Large intestine (tissue), 3 donors: ENCODE measurements around the gene PRKCG. TPM values are rescaled to one million over a fixed set of nuclear protein-coding genes. Genes with fewer than 3 reads are reported as not detected.

Experiments used
- DNase-seq, 2 donors: peaks; one replicate each; pipeline versions ENCODE4 v3.0.0 to v3.0.0-alpha.2; 2013
- H3K27ac ChIP-seq: one replicate; pipeline ENCODE4 v1.5.1; 2013; ENCODE audit warnings: low read length
- H3K27me3 ChIP-seq: 2 replicates; pipeline ENCODE4 v1.6.1; 2013; ENCODE audit warnings: low read length; ENCODE audit not compliant: control insufficient read depth, insufficient read depth
- H3K36me3 ChIP-seq: 2 replicates; pipeline ENCODE4 v1.6.1; 2013; ENCODE audit warnings: low read length; ENCODE audit not compliant: control insufficient read depth, insufficient read depth
- H3K4me1 ChIP-seq: one replicate; pipeline ENCODE4 v1.6.1; 2013; ENCODE audit warnings: low read length; ENCODE audit not compliant: control insufficient read depth, insufficient read depth
- H3K4me3 ChIP-seq: one replicate; pipeline ENCODE4 v1.5.1; 2013; ENCODE audit warnings: low read length
- H3K9me3 ChIP-seq: one replicate; pipeline ENCODE4 v1.6.1; 2013; ENCODE audit warnings: mild to moderate bottlenecking, low read depth, low read length, moderate library complexity; ENCODE audit not compliant: control insufficient read depth
- WGBS: methylation state at CpG from one replicate; pipeline ENCODE4 v1.1.5; 2013; ENCODE audit warnings: low lambda C conversion rate; ENCODE audit not compliant: insufficient coverage; 5-methylcytosine and 5-hydroxymethylcytosine counted together
- polyA plus RNA-seq: library from polyadenylated mRNA; unstranded; fragments of 120-200 nt; gene quantifications from one replicate; pipeline ENCODE4 v1.2.1, GENCODE V29; 2013

Gene PRKCG
- polyA plus RNA-seq, 1 donor, result 0.67 TPM

DNA sequence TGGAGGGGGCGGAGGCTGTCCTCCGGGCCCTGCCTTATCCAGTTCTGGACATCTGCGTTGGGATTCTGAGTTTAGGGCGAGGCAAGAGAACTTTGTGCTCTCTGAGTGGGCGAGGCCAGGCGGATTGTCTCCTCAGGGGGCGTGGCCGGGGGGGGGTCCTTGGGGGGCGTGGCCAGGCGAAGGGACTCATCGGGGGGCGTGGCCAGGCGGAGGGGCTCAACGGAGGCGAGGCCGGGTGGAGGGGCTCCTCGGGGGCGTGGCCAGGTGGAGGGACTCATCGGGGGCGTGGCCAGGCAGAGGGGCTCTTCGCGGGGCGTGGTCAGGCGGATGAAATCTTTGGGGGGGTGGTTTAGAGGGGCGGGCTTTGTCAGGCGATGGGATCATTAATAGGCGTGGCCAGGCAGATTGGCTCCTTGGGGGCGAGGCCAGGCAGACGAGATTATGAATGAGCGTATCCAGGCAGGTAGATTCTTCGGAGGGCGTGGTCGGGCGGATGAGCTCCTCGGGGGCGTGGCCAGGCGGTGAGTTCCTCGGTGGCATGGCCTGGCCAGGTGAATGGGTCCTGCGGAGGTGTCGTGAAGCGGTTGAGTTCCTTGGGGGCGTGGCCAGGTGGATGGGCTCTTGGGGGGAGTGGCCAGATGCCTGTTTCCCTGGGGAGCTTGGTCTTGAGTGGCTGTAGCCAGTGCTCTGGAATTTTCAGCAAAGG lies 16.8 kb downstream of the PRKCG start:
- no peak for DNase-seq
- H3K27me3 ChIP-seq, result peaks cover 13% of the 10 kb centered on the region
- no peak overlapping the region for H3K4me3 ChIP-seq
- no peaks in the 10 kb centered on the region for H3K9me3 ChIP-seq
- no peaks in the 10 kb centered on the region for H3K4me1 ChIP-seq
- H3K36me3 ChIP-seq, result no peaks in the 10 kb centered on the region
- no peak overlapping the region for H3K27ac ChIP-seq
- WGBS, result no CpG with 5 or more reads among the region's 42 CpGs

DNA sequence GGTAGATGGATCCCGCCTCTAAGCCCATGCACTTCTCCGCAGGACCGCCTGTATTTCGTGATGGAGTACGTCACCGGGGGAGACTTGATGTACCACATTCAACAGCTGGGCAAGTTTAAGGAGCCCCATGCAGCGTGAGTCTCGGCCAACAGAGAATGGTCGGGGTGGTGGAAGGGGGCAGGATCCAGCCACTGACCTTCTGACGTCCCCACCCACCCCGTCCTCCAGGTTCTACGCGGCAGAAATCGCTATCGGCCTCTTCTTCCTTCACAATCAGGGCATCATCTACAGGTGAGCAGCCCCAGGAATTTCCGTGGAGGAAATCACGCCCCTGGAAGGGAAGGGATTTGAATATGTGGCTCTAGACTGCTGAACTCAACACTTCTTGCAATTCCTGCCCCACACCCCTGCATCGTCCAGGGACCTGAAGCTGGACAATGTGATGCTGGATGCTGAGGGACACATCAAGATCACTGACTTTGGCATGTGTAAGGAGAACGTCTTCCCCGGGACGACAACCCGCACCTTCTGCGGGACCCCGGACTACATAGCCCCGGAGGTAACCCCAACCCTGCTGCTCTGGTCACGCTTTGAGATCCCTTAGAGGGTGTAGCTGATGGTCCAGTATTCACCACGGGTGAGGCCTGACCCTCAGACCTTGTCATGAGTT lies 18.3 kb downstream of the PRKCG start:
- no peak overlapping the region for H3K4me3 ChIP-seq
- H3K36me3 ChIP-seq, result no peaks in the 10 kb centered on the region
- DNase-seq, result no peak
- H3K4me1 ChIP-seq, result no peaks in the 10 kb centered on the region
- peaks cover 20% of the 10 kb centered on the region for H3K27me3 ChIP-seq
- H3K27ac ChIP-seq, result no peak overlapping the region
- WGBS, result no CpG with 5 or more reads among the region's 27 CpGs
- no peaks in the 10 kb centered on the region for H3K9me3 ChIP-seq

DNA sequence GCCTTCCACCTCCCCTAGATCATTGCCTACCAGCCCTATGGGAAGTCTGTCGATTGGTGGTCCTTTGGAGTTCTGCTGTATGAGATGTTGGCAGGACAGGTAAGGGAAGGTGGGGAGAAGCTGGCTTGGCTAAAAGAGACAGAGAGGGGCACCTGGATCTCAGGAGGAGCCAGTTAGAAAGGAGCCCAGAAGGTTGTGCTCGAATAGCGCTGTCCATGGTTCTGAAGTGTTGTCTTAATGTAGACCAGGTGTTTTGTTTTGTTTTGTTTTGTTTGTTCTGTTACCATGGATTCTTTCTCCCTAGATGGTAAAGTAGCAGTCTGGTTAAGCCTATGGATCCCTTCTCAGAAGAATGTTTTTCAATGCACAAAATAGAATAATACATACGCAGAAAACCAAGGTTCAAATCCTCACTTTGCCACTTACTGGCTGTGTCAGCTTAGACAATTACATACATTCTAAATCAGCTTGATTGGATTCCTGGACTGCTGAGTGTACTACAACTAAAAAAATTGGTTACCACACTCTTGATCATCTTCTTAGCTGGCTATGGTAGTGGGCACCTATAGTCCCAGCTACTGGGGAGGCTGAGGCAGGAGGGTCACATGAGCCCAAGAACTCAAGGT lies 21.2 kb downstream of the PRKCG start:
- DNase-seq, result peak in 1 of 2 donors; percentile 34
- Histone ChIP-seq H3K9me3 (no peaks in the 10 kb centered on the region), H3K27ac (no peak overlapping the region), H3K36me3 (no peaks in the 10 kb centered on the region), H3K4me1 (no peaks in the 10 kb centered on the region), H3K27me3 (peaks cover 31% of the 10 kb centered on the region), H3K4me3 (no peak overlapping the region)
- WGBS, result no CpG with 5 or more reads among the region's 4 CpGs

DNA sequence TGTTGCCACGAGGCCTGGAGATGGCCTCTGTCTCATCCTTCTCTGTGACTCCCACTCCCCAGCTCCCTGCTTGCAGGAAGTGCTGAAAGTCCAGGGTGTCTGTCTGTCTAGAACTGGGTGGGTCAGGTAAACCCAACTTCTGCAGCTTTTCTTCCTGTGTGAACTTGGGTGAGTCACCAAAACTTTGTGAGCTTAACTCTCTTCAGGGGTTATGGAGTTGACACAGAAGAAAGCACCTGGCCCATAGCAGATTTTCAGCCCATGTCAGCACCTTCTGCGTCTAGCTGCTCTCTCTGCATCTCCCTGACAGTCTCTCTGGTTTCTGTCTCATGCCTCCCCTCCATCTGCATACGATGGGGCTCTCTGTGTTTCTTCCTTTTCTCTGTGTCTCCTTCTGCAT lies 22.9 kb downstream of the PRKCG start:
- H3K36me3 ChIP-seq, result no peaks in the 10 kb centered on the region
- 80% methylated on average over 1 of the region's 3 CpGs for WGBS
- H3K27me3 ChIP-seq, result peaks cover 44% of the 10 kb centered on the region
- no peaks in the 10 kb centered on the region for H3K4me1 ChIP-seq
- peaks cover 4% of the 10 kb centered on the region for H3K9me3 ChIP-seq
- no peak for DNase-seq
- H3K4me3 ChIP-seq, result no peak overlapping the region
- H3K27ac ChIP-seq, result no peak overlapping the region

DNA sequence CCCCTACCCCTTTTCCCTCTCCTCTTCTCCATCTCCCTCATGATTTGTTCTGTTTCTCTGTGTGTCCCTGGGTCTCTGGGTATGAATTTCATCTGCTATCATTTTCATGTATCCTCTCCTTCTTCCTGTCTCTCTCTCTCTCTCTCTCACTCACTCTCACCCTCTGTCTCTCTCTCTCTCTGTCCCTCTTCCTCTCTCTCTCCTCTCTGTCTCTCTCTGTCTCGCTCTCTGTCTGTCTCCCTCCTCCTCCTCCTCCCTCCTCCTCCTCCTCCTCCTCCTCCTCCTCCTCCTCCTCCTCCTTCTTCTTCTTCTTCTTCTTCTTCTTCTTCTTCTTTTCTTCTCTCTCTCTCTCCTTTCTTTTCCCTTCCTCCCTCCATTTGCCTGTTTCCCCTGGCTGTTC lies 23.8 kb downstream of the PRKCG start:
- Histone ChIP-seq H3K27ac (no peak overlapping the region), H3K27me3 (peaks cover 53% of the 10 kb centered on the region), H3K9me3 (peaks cover 4% of the 10 kb centered on the region), H3K4me3 (no peak overlapping the region), H3K4me1 (no peaks in the 10 kb centered on the region), H3K36me3 (no peaks in the 10 kb centered on the region)
- DNase-seq, result no peak
- no CpG with 5 or more reads among the region's 1 CpG for WGBS

DNA sequence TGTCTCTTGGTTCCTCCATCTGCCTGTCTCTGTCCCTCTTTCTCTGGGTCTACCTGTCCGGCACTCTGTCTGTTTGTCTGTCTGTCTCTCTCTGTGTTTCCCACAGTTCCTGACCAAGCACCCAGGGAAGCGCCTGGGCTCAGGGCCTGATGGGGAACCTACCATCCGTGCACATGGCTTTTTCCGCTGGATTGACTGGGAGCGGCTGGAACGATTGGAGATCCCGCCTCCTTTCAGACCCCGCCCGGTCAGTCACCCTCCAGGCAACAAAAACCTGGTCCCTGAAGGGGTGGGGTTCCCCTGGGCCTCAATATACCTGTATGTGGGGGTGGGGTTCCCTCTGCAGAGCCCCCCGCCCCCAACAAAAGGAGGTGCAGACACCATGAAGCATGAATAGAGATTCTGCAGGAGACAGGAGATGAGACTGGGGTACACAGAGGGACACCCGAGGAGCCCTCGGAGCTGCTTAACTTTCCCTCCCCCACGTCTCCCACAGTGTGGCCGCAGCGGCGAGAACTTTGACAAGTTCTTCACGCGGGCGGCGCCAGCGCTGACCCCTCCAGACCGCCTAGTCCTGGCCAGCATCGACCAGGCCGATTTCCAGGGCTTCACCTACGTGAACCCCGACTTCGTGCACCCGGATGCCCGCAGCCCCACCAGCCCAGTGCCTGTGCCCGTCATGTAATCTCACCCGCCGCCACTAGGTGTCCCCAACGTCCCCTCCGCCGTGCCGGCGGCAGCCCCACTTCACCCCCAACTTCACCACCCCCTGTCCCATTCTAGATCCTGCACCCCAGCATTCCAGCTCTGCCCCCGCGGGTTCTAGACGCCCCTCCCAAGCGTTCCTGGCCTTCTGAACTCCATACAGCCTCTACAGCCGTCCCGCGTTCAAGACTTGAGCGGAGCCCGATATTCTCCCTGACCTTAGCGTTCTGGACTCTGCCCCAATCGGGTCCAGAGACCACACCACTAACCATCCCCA lies 24.5 kb downstream of the PRKCG start:
- Histone ChIP-seq H3K36me3 (no peaks in the 10 kb centered on the region), H3K4me1 (no peaks in the 10 kb centered on the region), H3K27me3 (peaks cover 59% of the 10 kb centered on the region), H3K9me3 (peaks cover 4% of the 10 kb centered on the region), H3K27ac (no peak overlapping the region), H3K4me3 (no peak overlapping the region)
- WGBS, result no CpG with 5 or more reads among the region's 48 CpGs
- no peak for DNase-seq

DNA sequence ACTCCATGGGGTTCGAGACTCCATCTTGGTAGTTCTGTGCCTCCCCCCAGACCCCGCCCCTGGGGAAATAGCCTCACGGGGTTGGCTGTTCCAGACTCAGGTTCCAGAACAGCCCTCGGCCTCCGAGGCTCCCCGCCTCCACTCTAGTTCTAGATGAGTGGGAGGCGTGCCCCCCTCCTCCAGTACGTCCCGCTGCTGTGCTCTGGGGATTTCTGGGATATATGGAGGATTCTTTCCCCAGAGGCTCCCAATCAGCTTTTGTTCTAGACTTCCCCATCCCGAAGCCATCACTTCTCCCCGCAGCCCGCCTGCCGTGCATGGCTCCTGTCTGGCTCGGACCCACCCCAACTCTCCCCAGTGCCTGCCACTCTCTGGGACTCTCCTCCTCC lies 25.2 kb downstream of the PRKCG start:
- Histone ChIP-seq H3K4me3 (no peak overlapping the region), H3K9me3 (peaks cover 4% of the 10 kb centered on the region), H3K36me3 (no peaks in the 10 kb centered on the region), H3K4me1 (no peaks in the 10 kb centered on the region), H3K27me3 (peaks cover 65% of the 10 kb centered on the region), H3K27ac (no peak overlapping the region)
- WGBS, result no CpG with 5 or more reads among the region's 14 CpGs
- no peak for DNase-seq

DNA sequence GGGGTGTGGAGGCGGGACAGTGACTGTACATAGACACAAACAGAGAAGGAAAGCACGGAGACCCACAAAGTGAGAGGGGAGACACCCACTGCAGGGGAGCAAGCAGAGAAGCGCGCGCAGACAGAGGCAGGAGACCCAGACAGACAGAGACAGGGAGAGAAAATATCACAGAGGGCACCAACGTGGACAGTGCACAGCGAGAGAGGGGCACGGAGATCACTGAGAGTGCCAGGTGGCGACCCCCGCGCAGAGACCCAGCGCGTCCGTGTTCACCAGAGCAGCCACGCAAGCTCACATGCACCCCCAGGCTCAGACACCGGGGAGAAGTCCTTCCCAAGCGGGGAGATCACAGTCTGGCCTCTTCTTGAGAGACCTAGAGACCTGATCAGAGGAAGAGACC lies 25.7 kb downstream of the PRKCG start:
- H3K27ac ChIP-seq, result no peak overlapping the region
- peaks cover 67% of the 10 kb centered on the region for H3K27me3 ChIP-seq
- H3K9me3 ChIP-seq, result peaks cover 4% of the 10 kb centered on the region
- H3K36me3 ChIP-seq, result no peaks in the 10 kb centered on the region
- H3K4me3 ChIP-seq, result no peak overlapping the region
- H3K4me1 ChIP-seq, result no peaks in the 10 kb centered on the region
- no CpG with 5 or more reads among the region's 17 CpGs for WGBS
- DNase-seq, result no peak

DNA sequence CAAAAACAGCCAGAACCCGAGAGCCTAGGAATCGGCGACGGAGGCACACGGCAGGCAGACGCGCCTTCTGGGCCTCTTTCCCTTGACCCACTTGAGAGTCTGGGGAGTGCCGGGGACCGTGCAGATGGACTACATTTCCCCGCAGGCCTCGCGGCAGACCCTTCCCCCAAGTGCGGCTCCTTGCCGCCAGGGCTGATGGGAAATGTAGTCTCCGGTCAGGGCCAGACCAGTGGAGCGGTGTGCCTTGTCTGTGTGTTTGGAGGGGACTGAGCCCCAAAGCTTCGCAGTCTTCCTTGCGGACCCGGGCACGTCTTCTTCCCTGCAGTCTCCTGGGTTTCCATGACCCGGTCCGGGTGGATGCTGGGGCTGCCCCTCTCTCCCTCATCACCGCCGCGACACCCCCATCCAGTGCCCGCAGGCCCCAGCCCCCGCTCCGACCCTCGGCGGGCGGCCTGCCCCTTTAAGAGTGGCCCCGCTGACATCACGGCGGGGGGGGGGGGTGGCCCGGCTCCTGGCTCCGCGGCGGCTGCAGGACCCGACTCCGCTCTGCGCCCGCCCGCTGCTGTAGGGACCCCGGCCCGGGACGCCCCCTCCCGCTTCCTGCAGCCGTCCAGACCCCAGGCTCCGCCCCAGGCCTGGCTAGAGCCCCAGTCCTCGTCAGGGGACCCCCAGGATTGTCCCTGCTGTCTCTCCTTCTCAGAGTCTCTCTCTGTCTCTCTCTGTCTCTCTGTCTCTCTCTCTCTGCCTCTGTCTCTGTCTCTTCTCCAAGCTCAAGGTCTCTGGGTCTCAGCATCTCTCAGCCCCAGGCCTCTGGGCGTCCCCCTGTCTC lies 26.3 kb downstream of the PRKCG start:
- H3K4me1 ChIP-seq, result no peaks in the 10 kb centered on the region
- no peak overlapping the region for H3K4me3 ChIP-seq
- no peaks in the 10 kb centered on the region for H3K36me3 ChIP-seq
- no peak overlapping the region for H3K27ac ChIP-seq
- DNase-seq, result no peak
- WGBS, result no CpG with 5 or more reads among the region's 51 CpGs
- peaks cover 67% of the 10 kb centered on the region for H3K27me3 ChIP-seq
- peaks cover 4% of the 10 kb centered on the region for H3K9me3 ChIP-seq
